Bone marrow (tissue), 2 donors: Measurements from ENCODE around the gene UBE2J2.

Source experiments
- DNase-seq, 2 donors: peaks; one replicate each; lab custom pipeline; 2025; lab: John Stamatoyannopoulos, UW

The UBE2J2 gene

GRCh38 chr1:1211541-1212441, 61.9 kb downstream of the UBE2J2 start:
- no peak for DNase-seq

GRCh38 chr1:1210726-1211540, 62.7 kb downstream of the UBE2J2 start:
- no peak for DNase-seq

- DNase-seq, result peak in 1 of 2 donors; percentile 53
Observed at GRCh38 chr1:1208713-1209433, 64.8 kb downstream of the UBE2J2 start.

GRCh38 chr1:1207571-1207892, 66.1 kb downstream of the UBE2J2 start:
- DNase-seq, result no peak

GRCh38 chr1:1206966-1207531, 66.6 kb downstream of the UBE2J2 start:
- DNase-seq, result no peak

GRCh38 chr1:1206376-1206965, 67.2 kb downstream of the UBE2J2 start, which contains the start of gene TNFRSF18:
Gene TNFRSF18 (minus strand): TSS chr1:1206592. CDS start chr1:1206571, 21 bp downstream.
- DNase-seq, result no peak

GRCh38 chr1:1205769-1206375, 67.8 kb downstream of the UBE2J2 start:
- DNase-seq, result no peak

GRCh38 chr1:1204998-1205768, 68.5 kb downstream of the UBE2J2 start:
- no peak for DNase-seq

- DNase-seq, result no peak
Observed at GRCh38 chr1:1204425-1204920, 69.2 kb downstream of the UBE2J2 start.
